GM19468 (cell line): Measurements from ENCODE around the gene POLR3B.

Source experiments
- ATAC-seq: cut with Tn5 transposase; IDR thresholded peaks from one replicate; pipeline ENCODE4 v1.9.1; 2021; ENCODE audit warnings: mild to moderate bottlenecking, moderate library complexity, moderate number of reproducible peaks; ENCODE audit not compliant: unreplicated experiment; ENCODE audit errors: extremely low read depth

Gene POLR3B

GRCh38 chr12:106389151-106389550 lies 31.6 kb downstream of the POLR3B start:
- ATAC-seq = no peak

- ATAC-seq = no peak
These were observed 35.2 kb downstream of the POLR3B start for GRCh38 chr12:106392759-106393158.

- no peak for ATAC-seq
These were observed 52.3 kb downstream of the POLR3B start for GRCh38 chr12:106409878-106410277.

- ATAC-seq = no peak
These were observed 55.0 kb downstream of the POLR3B start for GRCh38 chr12:106412563-106412962.

GRCh38 chr12:106415134-106415533 lies 57.6 kb downstream of the POLR3B start:
- ATAC-seq = no peak

GRCh38 chr12:106416273-106416672 lies 58.7 kb downstream of the POLR3B start:
- ATAC-seq = no peak

GRCh38 chr12:106417926-106418910 lies 60.7 kb downstream of the POLR3B start:
- no peak for ATAC-seq

- no peak for ATAC-seq
These were observed 61.4 kb downstream of the POLR3B start for GRCh38 chr12:106418970-106419369.

GRCh38 chr12:106423291-106423690 lies 65.7 kb downstream of the POLR3B start:
- no peak for ATAC-seq

- no peak for ATAC-seq
These were observed 67.6 kb downstream of the POLR3B start for GRCh38 chr12:106425061-106425702.

GRCh38 chr12:106427917-106428316 lies 70.4 kb downstream of the POLR3B start:
- ATAC-seq = no peak

GRCh38 chr12:106428384-106428783 lies 70.8 kb downstream of the POLR3B start:
- no peak for ATAC-seq

- no peak for ATAC-seq
These were observed 71.5 kb downstream of the POLR3B start for GRCh38 chr12:106429043-106429552.

GRCh38 chr12:106429636-106430035 lies 72.1 kb downstream of the POLR3B start:
- ATAC-seq = no peak

- no peak for ATAC-seq
These were observed 74.4 kb downstream of the POLR3B start for GRCh38 chr12:106431839-106432411.

- no peak for ATAC-seq
These were observed 75.5 kb downstream of the POLR3B start for GRCh38 chr12:106433055-106433454.

GRCh38 chr12:106434526-106434925 lies 77.0 kb downstream of the POLR3B start:
- ATAC-seq = no peak

- ATAC-seq = no peak
These were observed 78.6 kb downstream of the POLR3B start for GRCh38 chr12:106436164-106436563.

GRCh38 chr12:106442575-106442974 lies 85.0 kb downstream of the POLR3B start:
- ATAC-seq = no peak

- no peak for ATAC-seq
These were observed 87.5 kb downstream of the POLR3B start for GRCh38 chr12:106445053-106445452.

GRCh38 chr12:106445959-106446358 lies 88.4 kb downstream of the POLR3B start:
- no peak for ATAC-seq
